ENCODE measurements around the gene ACOXL.

DNA sequence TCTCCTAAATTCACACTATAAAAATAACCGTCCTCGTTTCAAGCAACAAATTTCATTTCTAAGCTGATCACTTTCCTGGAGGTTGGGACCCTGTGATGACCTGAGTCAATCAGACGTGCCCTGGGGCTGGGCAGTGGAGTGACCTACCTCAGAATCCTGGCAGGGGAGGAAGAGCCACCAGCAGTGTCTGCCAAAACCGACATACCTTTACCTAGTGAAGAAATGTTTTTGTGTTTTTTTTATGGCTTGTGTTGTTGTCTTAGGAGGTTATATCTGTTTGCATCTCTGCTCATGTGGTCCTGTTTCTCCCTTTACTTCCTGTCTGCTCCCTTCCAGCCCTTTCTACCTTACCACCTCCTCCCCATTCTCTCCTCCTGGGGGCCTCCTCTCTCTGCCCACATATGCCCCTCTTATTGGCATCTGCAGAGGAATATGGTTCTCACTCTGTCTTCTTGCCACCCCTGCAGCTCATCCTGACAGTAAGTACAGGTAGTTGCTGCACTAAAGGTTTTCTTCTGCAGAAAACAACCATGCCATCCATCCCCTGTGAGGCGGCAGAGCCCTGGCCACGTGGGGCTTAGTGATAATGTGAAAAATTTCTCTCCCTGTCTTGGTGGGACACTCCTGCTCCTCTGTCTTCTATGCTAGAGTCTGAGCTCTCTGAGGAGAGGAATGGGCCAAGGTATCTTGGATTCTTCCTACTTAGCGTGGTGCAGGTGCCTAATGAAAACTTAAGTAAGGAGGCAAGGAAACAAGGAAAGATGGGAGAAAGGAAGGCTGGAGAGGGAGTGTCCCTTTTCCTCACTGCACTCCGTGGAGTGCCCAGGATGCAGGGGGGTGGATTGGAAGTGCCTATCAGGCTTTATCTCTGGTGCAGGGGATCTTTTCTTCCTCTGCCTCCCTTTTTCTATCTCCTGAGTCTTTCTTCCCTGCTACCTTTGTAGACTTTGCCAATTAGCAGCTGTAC lies 15.4 kb downstream of the ACOXL start:
- TF ChIP-seq, protein P1, sequence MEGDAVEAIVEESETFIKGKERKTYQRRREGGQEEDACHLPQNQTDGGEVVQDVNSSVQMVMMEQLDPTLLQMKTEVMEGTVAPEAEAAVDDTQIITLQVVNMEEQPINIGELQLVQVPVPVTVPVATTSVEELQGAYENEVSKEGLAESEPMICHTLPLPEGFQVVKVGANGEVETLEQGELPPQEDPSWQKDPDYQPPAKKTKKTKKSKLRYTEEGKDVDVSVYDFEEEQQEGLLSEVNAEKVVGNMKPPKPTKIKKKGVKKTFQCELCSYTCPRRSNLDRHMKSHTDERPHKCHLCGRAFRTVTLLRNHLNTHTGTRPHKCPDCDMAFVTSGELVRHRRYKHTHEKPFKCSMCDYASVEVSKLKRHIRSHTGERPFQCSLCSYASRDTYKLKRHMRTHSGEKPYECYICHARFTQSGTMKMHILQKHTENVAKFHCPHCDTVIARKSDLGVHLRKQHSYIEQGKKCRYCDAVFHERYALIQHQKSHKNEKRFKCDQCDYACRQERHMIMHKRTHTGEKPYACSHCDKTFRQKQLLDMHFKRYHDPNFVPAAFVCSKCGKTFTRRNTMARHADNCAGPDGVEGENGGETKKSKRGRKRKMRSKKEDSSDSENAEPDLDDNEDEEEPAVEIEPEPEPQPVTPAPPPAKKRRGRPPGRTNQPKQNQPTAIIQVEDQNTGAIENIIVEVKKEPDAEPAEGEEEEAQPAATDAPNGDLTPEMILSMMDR (IDR thresholded peaks at IDR 0.05; ENCODE audit: insufficient read depth, low read depth, low read length) = no peak
- no peak for TF ChIP-seq EZH2 (IDR thresholded peaks at IDR 0.05; ENCODE audit: insufficient read depth, low read length)

All from astrocyte (in vitro differentiated cells and primary cell).